ENCODE results near the gene OR5P2. TPM values are rescaled to one million over a fixed set of nuclear protein-coding genes. Genes with fewer than 3 reads are reported as not detected.
"Not testable (repeated sequence)": the region's sequence is repeated elsewhere in the genome, so short reads cannot be mapped to it uniquely, and the experiment has no call there.

Gene OR5P2
- total RNA-seq, 1 donor from 2014 or later = not detected

DNA sequence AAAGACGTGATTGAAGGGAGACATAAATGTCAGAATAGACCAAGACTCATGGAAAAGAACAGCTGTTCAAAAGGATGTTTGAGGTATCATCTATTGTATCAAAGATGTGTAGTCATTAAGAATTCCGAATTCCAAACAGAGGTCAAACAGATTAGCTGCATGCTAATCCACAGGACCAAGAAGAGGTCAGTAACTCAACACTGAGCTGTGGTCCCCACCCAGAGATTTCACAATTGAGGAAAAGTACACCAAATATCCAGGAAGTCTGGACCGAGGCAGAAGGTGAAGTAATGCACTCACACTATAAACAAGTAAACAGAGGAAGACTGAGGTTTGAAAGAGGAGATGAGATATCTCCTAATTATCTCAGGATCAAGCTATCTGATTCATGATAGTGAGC, 29.6 kb upstream of the OR5P2 start:
- Histone ChIP-seq H3K27ac (no peak overlapping the region), H3K4me3 (no peak overlapping the region), H2AFZ (replicated peaks) (no peak overlapping the region), H3K36me3 (no peaks in the 10 kb centered on the region), H3K4me1 (no peaks in the 10 kb centered on the region), H3K9me3 (ENCODE audit: low read depth) (no peaks in the 10 kb centered on the region), H3K4me2 (no peak overlapping the region), H3K79me2 (ENCODE audit: low read depth) (no peaks in the 10 kb centered on the region), H3F3A (ENCODE audit: low read depth) (no peaks in the 10 kb centered on the region), H3K9ac (no peak overlapping the region), H3K27me3 (no peaks in the 10 kb centered on the region), H4K20me1 (ENCODE audit: low read depth) (no peaks in the 10 kb centered on the region)
- no peak for DNase-seq (ENCODE audit: low spot score)
- H3K4me1 Mint-ChIP-seq = no peaks in the 10 kb centered on the region
- H3K27ac Mint-ChIP-seq = no peak overlapping the region
- TF ChIP-seq EZH2 (IDR thresholded peaks at IDR 0.05) (no peak), EZH2phosphoT487 (IDR thresholded peaks at IDR 0.05) (no peak)
- TF ChIP-seq, protein P1, sequence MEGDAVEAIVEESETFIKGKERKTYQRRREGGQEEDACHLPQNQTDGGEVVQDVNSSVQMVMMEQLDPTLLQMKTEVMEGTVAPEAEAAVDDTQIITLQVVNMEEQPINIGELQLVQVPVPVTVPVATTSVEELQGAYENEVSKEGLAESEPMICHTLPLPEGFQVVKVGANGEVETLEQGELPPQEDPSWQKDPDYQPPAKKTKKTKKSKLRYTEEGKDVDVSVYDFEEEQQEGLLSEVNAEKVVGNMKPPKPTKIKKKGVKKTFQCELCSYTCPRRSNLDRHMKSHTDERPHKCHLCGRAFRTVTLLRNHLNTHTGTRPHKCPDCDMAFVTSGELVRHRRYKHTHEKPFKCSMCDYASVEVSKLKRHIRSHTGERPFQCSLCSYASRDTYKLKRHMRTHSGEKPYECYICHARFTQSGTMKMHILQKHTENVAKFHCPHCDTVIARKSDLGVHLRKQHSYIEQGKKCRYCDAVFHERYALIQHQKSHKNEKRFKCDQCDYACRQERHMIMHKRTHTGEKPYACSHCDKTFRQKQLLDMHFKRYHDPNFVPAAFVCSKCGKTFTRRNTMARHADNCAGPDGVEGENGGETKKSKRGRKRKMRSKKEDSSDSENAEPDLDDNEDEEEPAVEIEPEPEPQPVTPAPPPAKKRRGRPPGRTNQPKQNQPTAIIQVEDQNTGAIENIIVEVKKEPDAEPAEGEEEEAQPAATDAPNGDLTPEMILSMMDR (IDR thresholded peaks at IDR 0.05) = no peak
- no peaks in the 10 kb centered on the region for H3K36me3 Mint-ChIP-seq
- H3K4me3 Mint-ChIP-seq = no peak overlapping the region
- H3K27me3 Mint-ChIP-seq (ENCODE audit: insufficient read depth, low read depth) = no peaks in the 10 kb centered on the region
- no peaks in the 10 kb centered on the region for H3K9me3 Mint-ChIP-seq

GRCh38 chr11:7820417-7820816, 23.7 kb upstream of the OR5P2 start:
- not testable (repeated sequence) for H2AFZ ChIP-seq (replicated peaks); H3K27ac Mint-ChIP-seq; DNase-seq (ENCODE audit: low spot score); H3K36me3 ChIP-seq; H3K79me2 ChIP-seq (ENCODE audit: low read depth); H3K4me3 ChIP-seq; H3K27me3 Mint-ChIP-seq (ENCODE audit: insufficient read depth, low read depth); H3K27ac ChIP-seq; H3F3A ChIP-seq (ENCODE audit: low read depth); H3K9ac ChIP-seq; H3K27me3 ChIP-seq; H3K4me1 Mint-ChIP-seq; H3K36me3 Mint-ChIP-seq; H3K4me3 Mint-ChIP-seq; H3K4me1 ChIP-seq; H4K20me1 ChIP-seq (ENCODE audit: low read depth); H3K4me2 ChIP-seq
- H3K9me3 ChIP-seq (ENCODE audit: low read depth) = peaks cover 12% of the 10 kb centered on the region
- H3K9me3 Mint-ChIP-seq = peaks cover 13% of the 10 kb centered on the region

DNA sequence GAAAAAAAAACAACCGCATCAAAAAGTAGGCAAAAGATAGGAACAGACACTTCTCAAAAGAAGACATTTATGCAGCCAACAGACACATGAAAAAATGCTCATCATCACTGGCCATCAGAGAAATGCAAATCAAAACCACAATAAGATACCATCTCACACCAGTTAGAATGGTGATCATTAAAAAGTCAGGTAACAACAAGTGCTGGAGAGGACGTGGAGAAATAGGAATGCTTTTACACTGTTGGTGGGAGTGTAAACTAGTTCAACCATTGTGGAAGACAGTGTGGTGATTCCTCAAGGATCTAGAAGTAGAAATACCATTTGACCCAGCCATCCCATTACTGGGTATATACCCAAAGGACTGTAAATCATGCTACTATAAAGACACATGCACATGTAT, 18.2 kb upstream of the OR5P2 start:
- H3K4me3 ChIP-seq; H2AFZ ChIP-seq (replicated peaks); H3K27ac ChIP-seq; H3K79me2 ChIP-seq (ENCODE audit: low read depth); H4K20me1 ChIP-seq (ENCODE audit: low read depth); DNase-seq (ENCODE audit: low spot score); H3K4me2 ChIP-seq; H3K4me3 Mint-ChIP-seq; H3K4me1 ChIP-seq; H3F3A ChIP-seq (ENCODE audit: low read depth); H3K27me3 ChIP-seq; H3K27ac Mint-ChIP-seq; H3K4me1 Mint-ChIP-seq; H3K9ac ChIP-seq; H3K36me3 ChIP-seq; H3K27me3 Mint-ChIP-seq (ENCODE audit: insufficient read depth, low read depth); H3K36me3 Mint-ChIP-seq: not testable (repeated sequence)
- H3K9me3 Mint-ChIP-seq = peaks cover 28% of the 10 kb centered on the region
- peaks cover 12% of the 10 kb centered on the region for H3K9me3 ChIP-seq (ENCODE audit: low read depth)

- peaks cover 35% of the 10 kb centered on the region for H3K9me3 Mint-ChIP-seq
- not testable (repeated sequence) for H3K4me2 ChIP-seq; H3K4me1 Mint-ChIP-seq; H3K27me3 ChIP-seq; H3K36me3 ChIP-seq; H3K27me3 Mint-ChIP-seq (ENCODE audit: insufficient read depth, low read depth); DNase-seq (ENCODE audit: low spot score); H3K4me3 Mint-ChIP-seq; H3K27ac Mint-ChIP-seq; H3K36me3 Mint-ChIP-seq; H3K79me2 ChIP-seq (ENCODE audit: low read depth); H3F3A ChIP-seq (ENCODE audit: low read depth); H3K4me3 ChIP-seq; H3K27ac ChIP-seq; H3K4me1 ChIP-seq; H3K9ac ChIP-seq; H2AFZ ChIP-seq (replicated peaks); H4K20me1 ChIP-seq (ENCODE audit: low read depth)
- peaks cover 10% of the 10 kb centered on the region for H3K9me3 ChIP-seq (ENCODE audit: low read depth)
Measured at GRCh38 chr11:7810301-7810700, 13.6 kb upstream of the OR5P2 start.

DNA sequence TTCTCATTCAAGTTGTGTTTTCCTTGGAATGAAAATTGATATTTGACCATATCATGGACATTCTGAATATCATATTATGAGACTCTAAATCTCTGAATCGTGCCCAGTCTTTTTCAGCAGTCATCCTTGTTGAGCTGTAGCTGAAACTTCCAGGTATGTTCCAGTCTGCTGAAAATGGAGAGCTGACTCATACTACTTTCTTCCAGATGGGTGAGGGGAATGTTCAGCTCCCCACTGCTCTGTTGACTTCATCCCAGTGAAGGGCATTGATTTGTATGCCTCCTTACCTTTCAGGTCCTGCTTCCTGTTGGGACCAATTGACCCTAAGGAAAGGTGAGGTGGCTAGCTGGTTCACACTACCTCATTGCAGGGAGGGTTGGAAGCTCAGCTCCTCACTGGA, 3.5 kb downstream of the OR5P2 start:
- H3K4me2 ChIP-seq = no peak overlapping the region
- H3K27me3 ChIP-seq = no peaks in the 10 kb centered on the region
- no peaks in the 10 kb centered on the region for H4K20me1 ChIP-seq (ENCODE audit: low read depth)
- TF ChIP-seq, protein P1 (IDR thresholded peaks at IDR 0.05) = no peak
- TF ChIP-seq EZH2 (IDR thresholded peaks at IDR 0.05) = no peak
- no peak for TF ChIP-seq EZH2phosphoT487 (IDR thresholded peaks at IDR 0.05)
- H3K9me3 ChIP-seq (ENCODE audit: low read depth) = no peaks in the 10 kb centered on the region
- peaks cover 4% of the 10 kb centered on the region for H3K9me3 Mint-ChIP-seq
- no peak overlapping the region for H3K27ac Mint-ChIP-seq
- H3K27ac ChIP-seq = no peak overlapping the region
- H3K4me3 ChIP-seq = no peak overlapping the region
- H3K4me1 ChIP-seq = no peaks in the 10 kb centered on the region
- peaks cover 5% of the 10 kb centered on the region for H3K36me3 ChIP-seq
- H3F3A ChIP-seq (ENCODE audit: low read depth) = no peaks in the 10 kb centered on the region
- DNase-seq (ENCODE audit: low spot score) = no peak
- H3K4me1 Mint-ChIP-seq = no peaks in the 10 kb centered on the region
- no peaks in the 10 kb centered on the region for H3K79me2 ChIP-seq (ENCODE audit: low read depth)
- no peak overlapping the region for H2AFZ ChIP-seq (replicated peaks)
- no peaks in the 10 kb centered on the region for H3K36me3 Mint-ChIP-seq
- no peak overlapping the region for H3K9ac ChIP-seq
- peaks cover 3% of the 10 kb centered on the region for H3K27me3 Mint-ChIP-seq (ENCODE audit: insufficient read depth, low read depth)
- H3K4me3 Mint-ChIP-seq = no peak overlapping the region
